ENCODE data around the gene CFAP221. TPM values are rescaled to one million over a fixed set of nuclear protein-coding genes. Genes with fewer than 3 reads are reported as not detected.

Gene CFAP221
- total RNA-seq, 1 experiment from 2014 or later: 0.20 TPM

DNA sequence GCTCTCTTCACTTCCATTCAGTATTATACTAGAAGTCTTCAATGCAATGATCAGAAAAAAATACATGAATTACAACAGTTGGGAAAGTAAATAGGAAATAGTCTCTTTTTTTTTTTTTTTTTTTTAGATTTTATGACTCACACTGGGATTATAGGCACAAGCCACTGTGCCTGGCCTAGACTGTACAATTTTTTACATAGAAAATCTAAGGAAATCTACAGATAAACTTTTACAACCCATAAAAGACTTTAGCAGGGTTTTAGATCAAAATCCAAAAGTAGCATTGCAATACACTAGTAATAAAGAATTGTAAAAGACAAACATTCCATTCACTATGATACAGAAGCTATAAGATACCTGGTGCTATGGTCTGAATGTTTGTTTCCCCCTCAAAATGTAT, 39.0 kb downstream of the CFAP221 start:
- Histone ChIP-seq H3K4me2 (ENCODE audit: insufficient read depth, insufficient read length, low read length) (no peak overlapping the region), H3K4me1 (ENCODE audit: insufficient read depth, low read length) (no peaks in the 10 kb centered on the region), H2BK120ac (ENCODE audit: low read depth, low read length, poor library complexity, severe bottlenecking) (no peak overlapping the region), H3K23me2 (ENCODE audit: insufficient read length, low read depth, low read length, poor library complexity, severe bottlenecking) (no peaks in the 10 kb centered on the region), H2BK5ac (ENCODE audit: insufficient read length, low read length) (no peak overlapping the region), H4K5ac (ENCODE audit: insufficient read length, low read depth, low read length) (no peak overlapping the region), H4K8ac (replicated peaks; ENCODE audit: insufficient read length, low read depth, low read length) (no peak overlapping the region), H2BK15ac (ENCODE audit: low read depth, low read length) (no peak overlapping the region), H4K20me1 (ENCODE audit: control insufficient read depth, insufficient read depth, insufficient read length) (no peaks in the 10 kb centered on the region), H2BK20ac (ENCODE audit: low read depth, low read length, poor library complexity, severe bottlenecking) (no peak overlapping the region), H2AFZ (ENCODE audit: low read length) (no peak overlapping the region), H3K56ac (ENCODE audit: insufficient read length, low read depth, low read length) (no peak overlapping the region), H3K79me1 (ENCODE audit: insufficient read depth, low read depth, low read length, poor library complexity, severe bottlenecking) (no peaks in the 10 kb centered on the region), H3K79me2 (ENCODE audit: insufficient read depth, low read length) (no peaks in the 10 kb centered on the region), H3K18ac (ENCODE audit: insufficient read length, low read depth, low read length) (no peak overlapping the region), H4K91ac (ENCODE audit: insufficient read length, low read depth, low read length) (no peak overlapping the region), H2AK5ac (ENCODE audit: insufficient read length, low read length) (no peak overlapping the region), H3K14ac (ENCODE audit: insufficient read depth, low read length) (no peak overlapping the region), H3K23ac (ENCODE audit: insufficient read length, low read depth, low read length) (no peak overlapping the region), H3K9me3 (ENCODE audit: control insufficient read depth, low read depth, low read length) (no peaks in the 10 kb centered on the region), H3K4ac (ENCODE audit: low read depth, low read length) (no peak overlapping the region), H3T11ph (ENCODE audit: low read length) (no peak overlapping the region), H3K9ac (ENCODE audit: extremely low read depth, insufficient read length, low read length) (no peak overlapping the region), H2BK12ac (ENCODE audit: insufficient read length, low read depth, low read length) (no peak overlapping the region), H3K27ac (ENCODE audit: insufficient read length, low read depth, low read length) (no peak overlapping the region), H3K27me3 (ENCODE audit: insufficient read depth, low read length) (no peaks in the 10 kb centered on the region)
- Mint-ChIP-seq H3K4me3 (no peak overlapping the region), H3K36me3 (ENCODE audit: insufficient read depth in 1 of 3, low read depth in 3 of 3) (peaks cover 2 to 11% (median 3%) of the 10 kb centered on the region in 3 experiments; a peak in 4 of 7 replicates), H3K27me3 (ENCODE audit: low read depth) (peaks cover 3% of the 10 kb centered on the region; the same call in 1 of the 2 replicates), H3K4me1 (peaks cover 4 to 5% of the 10 kb centered on the region in 2 experiments; a peak in 1 of 4 replicates), H3K27ac (no peak overlapping the region), H3K9me3 (peaks cover 8 to 11% of the 10 kb centered on the region in 2 experiments; a peak in 4 of 5 replicates)
- TF ChIP-seq, protein P1, sequence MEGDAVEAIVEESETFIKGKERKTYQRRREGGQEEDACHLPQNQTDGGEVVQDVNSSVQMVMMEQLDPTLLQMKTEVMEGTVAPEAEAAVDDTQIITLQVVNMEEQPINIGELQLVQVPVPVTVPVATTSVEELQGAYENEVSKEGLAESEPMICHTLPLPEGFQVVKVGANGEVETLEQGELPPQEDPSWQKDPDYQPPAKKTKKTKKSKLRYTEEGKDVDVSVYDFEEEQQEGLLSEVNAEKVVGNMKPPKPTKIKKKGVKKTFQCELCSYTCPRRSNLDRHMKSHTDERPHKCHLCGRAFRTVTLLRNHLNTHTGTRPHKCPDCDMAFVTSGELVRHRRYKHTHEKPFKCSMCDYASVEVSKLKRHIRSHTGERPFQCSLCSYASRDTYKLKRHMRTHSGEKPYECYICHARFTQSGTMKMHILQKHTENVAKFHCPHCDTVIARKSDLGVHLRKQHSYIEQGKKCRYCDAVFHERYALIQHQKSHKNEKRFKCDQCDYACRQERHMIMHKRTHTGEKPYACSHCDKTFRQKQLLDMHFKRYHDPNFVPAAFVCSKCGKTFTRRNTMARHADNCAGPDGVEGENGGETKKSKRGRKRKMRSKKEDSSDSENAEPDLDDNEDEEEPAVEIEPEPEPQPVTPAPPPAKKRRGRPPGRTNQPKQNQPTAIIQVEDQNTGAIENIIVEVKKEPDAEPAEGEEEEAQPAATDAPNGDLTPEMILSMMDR (conservative IDR thresholded peaks at IDR 0.05): no peak
- no peak for DNase-seq

All from H9 (cell line).